Activated CD4-positive, CD25-positive, alpha-beta regulatory T cell treated with anti-CD3 and anti-CD28 coated beads, Interleukin-2, amount 50 U/mL, for 24 hours (primary cell): ENCODE results near the gene ANXA1.

Experiments
- ATAC-seq, 2 donors: fragments of 150-1000 bp; cut with Tn5 transposase; one replicate each; pipeline ENCODE4 v1.10.0; 2021; ENCODE audit warnings: mild to moderate bottlenecking in 1 of 2, moderate library complexity in 1 of 2

ANXA1 gene

GRCh38 chr9:73215249-73215648 is 63.6 kb downstream of the ANXA1 start:
- no peak for ATAC-seq

- no peak for ATAC-seq
Observed at GRCh38 chr9:73216100-73216499, 64.4 kb downstream of the ANXA1 start.
